IPS-NIHi7 (cell line): ENCODE results near the gene SLC22A23.

ENCODE experiments used
- DNase-seq: peaks from one replicate; pipeline ENCODE4 v3.0.0; 2012; ENCODE audit warnings: mixed read lengths; ENCODE audit errors: extremely low spot score

Gene SLC22A23

DNA sequence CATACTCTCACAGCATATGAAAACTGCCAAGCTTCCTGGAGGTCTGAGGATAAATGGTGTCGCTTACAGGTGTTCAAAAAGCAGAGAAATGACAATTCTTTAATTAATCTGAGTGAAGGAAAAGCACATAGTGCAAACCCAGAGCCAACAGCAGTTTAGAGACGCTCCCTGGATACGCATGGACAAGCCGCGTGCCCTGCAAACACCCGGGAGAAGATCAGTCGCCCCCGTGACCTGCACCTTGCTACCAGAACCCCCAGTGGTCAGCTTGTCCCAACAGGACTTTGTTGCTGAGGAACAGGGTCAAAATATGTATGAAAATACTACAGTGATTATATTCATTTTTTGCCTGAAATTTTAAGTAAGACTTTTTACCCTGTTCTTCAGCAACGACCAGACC is 104.2 kb downstream of the SLC22A23 start:
- DNase-seq, result no peak

GRCh38 chr6:3351829-3352524 is 104.9 kb downstream of the SLC22A23 start:
- DNase-seq, result no peak

DNA sequence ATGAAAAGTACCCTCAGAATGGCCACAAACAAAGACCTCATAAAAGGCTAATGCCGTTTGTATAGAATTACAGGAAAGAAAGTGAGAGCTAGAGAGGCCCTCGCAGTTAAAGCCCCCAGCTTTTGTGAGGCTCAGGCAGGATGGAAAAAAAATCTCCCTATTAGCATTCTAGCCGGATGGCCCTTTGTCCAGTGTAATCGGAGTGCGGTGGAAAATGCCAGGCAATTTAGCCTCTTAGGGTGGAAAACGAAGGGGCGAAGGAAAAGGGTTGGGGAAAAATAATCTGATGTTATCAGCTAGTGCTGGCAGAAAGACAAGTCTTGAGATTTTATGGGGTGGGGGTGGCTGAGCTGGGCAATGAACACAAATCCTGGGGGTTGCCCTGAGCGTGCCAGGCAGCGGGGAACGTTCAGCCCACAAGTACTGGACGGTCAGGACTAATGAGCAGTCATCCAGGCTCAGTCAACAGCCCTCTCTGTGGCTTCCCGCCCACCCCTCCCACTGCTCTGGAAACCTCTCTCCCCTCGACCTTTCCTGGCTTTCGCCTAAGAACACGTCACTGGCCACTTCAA is 105.7 kb downstream of the SLC22A23 start:
- DNase-seq, result no peak

- DNase-seq, result no peak
Observed at GRCh38 chr6:3350252-3350796, 106.5 kb downstream of the SLC22A23 start.

- DNase-seq, result no peak
Observed at GRCh38 chr6:3349388-3350251, 107.2 kb downstream of the SLC22A23 start.

DNA sequence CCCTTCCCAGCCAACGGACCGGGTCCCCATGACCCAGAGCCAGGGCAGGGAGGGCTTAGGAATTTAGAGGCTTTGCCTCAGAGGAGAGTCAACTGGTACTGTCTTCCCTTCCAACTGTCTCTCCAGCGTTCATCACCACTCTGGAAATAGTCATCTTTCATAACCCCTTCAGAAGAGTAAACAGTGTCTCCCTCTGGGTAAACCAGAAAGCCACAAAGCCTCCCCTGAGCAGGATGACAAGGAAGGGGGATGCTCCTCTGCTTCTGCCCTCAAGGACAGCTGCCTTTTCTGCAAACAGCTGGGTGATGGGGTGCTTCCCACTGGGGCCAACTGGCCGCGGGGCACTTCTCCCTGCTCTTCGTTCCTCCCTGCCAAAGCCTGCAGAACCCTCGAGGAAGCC is 108.0 kb downstream of the SLC22A23 start:
- no peak for DNase-seq

GRCh38 chr6:3347826-3348225 is 109.0 kb downstream of the SLC22A23 start:
- DNase-seq, result no peak

GRCh38 chr6:3347247-3347646 is 109.6 kb downstream of the SLC22A23 start:
- no peak for DNase-seq

- DNase-seq, result no peak
Observed at GRCh38 chr6:3346476-3346875, 110.4 kb downstream of the SLC22A23 start.

DNA sequence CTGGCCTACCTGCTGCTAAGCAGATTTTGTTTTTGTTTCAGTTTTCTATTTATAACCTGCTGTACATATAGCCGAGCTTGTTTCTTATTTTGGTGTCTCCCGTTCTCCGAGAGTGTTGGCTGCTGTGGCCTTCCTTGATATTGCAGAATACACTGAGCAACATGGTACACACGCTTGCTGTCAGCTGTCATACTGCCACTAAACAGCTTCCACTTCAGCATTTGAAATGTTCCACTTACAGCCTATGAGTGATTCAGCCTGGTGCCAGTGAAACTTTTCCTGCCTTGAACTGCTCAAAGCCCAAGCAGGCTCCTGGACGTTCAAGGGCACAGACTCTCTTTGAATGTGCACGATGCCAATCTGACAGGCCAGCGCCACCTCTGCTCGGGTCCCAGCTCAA is 111.0 kb downstream of the SLC22A23 start:
- DNase-seq, result no peak

GRCh38 chr6:3343089-3343883 is 113.6 kb downstream of the SLC22A23 start:
- DNase-seq, result no peak

GRCh38 chr6:3341467-3341866 is 115.4 kb downstream of the SLC22A23 start:
- no peak for DNase-seq

DNA sequence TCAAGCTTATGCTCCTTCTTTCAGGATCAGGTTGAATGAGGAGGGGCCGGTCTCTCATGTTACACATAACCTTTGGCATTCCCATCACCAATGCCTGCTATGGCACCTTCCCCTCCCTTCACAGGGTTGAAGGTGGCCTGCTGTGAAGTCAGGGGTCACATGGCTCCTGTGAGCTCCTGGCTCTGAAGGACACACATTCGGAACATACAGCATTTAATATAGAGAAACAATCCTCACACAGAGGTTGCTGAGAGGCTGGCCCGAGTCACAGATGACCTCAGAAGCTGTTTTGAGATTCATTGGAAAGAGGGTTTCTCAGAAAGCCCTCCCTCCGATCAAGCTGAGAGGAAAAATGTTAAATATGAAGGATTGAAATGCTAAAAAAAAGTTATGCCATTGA is 116.0 kb downstream of the SLC22A23 start:
- DNase-seq, result no peak

GRCh38 chr6:3340358-3340802 is 116.5 kb downstream of the SLC22A23 start:
- no peak for DNase-seq

- DNase-seq, result no peak
Observed at GRCh38 chr6:3339811-3340210, 117.0 kb downstream of the SLC22A23 start.

DNA sequence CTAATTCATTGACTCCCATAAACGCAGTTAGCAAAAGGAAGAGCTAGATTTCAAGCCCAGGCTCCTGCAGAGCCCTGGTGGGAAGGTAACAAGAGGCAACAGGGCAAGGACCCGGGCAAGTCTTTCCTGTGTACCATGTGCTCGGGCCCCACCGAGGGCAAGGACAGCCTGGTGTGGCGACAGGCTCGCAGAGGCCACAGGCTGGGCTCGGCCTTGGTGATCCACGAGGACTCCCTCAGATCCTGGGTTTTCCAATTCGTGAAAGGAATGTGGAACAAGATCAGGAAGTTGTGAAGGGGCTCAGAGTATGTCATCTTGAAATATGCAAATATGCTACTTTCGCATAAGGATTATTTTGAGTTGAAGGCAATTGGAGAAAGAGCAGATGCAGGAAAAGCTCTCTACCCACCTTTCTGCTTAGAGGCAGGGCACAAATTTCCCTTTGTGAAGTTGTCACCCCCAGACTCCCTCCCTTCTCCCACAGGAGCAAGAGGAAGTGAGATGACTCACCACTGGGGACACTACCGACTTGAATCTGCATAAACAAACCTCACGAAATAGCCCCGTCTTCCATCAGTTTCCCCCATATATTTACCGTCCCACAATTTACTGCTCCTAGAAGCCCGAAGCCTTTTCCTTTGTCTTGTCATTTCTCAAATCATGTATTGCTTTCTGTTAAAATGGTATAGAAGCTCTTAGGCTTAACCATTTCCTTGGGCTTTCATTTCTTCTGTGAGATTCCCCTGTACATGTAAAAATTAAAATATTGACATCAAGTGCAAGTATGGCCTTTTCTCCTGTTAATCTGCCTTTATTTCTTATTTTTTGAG is 119.1 kb downstream of the SLC22A23 start:
- peak; percentile 63 for DNase-seq

GRCh38 chr6:3336859-3337515 is 119.9 kb downstream of the SLC22A23 start:
- DNase-seq, result no peak

- no peak for DNase-seq
Observed at GRCh38 chr6:3336066-3336786, 120.6 kb downstream of the SLC22A23 start.

DNA sequence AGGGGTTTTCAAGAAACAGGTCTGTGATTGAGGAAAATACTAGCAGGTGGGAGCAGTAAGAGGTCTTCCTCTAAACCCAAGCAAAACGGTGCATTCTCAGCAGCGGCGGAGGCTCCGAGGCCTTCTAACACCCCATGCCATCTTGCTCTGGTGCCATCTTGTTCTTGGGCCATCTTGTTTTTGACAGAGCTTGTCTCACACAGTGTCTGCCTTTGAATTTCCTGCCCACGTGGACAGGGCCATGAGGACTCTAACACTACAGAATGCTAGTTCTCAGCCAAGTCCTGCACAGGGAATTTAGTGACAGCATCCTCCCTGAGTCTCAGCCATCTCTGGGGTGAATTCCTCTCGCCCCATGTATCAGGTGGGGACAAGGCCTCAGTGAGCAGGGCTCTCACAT is 121.7 kb downstream of the SLC22A23 start:
- DNase-seq, result no peak

- DNase-seq, result no peak
Observed at GRCh38 chr6:3334555-3334954, 122.3 kb downstream of the SLC22A23 start.
